Pancreas (tissue), 10 donors: Measurements from ENCODE around the gene CXCL1. TPM values are rescaled to one million over a fixed set of nuclear protein-coding genes. Genes with fewer than 3 reads are reported as not detected.

Experiments used
- ATAC-seq, 4 donors: fragments of 200-7000 bp; cut with Tn5 transposase; one replicate each; pipeline versions ENCODE4 v1.8.0 to v1.9.1; 2020; ENCODE audit warnings: mild to moderate bottlenecking in 4 of 4, moderate library complexity in 4 of 4
- DNase-seq, 6 donors: peaks; one replicate each; pipeline ENCODE4 v3.0.0-alpha.2; 2020
- FAIRE-seq: peaks from 2 replicates; lab custom pipeline; 2012; peaks lifted over from hg19 to GRCh38; lab: Jason Lieb, UNC
- H3K27ac ChIP-seq, 4 donors: fragments of 200-600 bp; sonication (generic); 1 replicate in 3 of 4; 2 replicates in 1 of 4; pipeline versions ENCODE4 v1.5.0 to v1.8.0; 2020
- H3K27me3 ChIP-seq, 4 donors: fragments of 200-600 bp; one replicate each; pipeline ENCODE4 v1.8.0; 2021
- H3K36me3 ChIP-seq, 3 donors: fragments of 200-600 bp; sonication (generic) in 1 of 3; one replicate each; pipeline versions ENCODE4 v1.5.0 to v1.8.0; 2020 to 2021
- H3K4me1 ChIP-seq, 3 donors: fragments of 200-600 bp; one replicate each; pipeline ENCODE4 v1.8.0; 2021
- H3K4me3 ChIP-seq, 4 donors: fragments of 200-600 bp; sonication (generic) in 2 of 4; one replicate each; pipeline versions ENCODE4 v1.5.0 to v1.8.0; 2020 to 2021
- H3K9me3 ChIP-seq, 4 donors: fragments of 200-600 bp; one replicate each; pipeline ENCODE4 v1.8.0; 2021
- WGBS, 2 donors: extraction: QIAGEN DNeasy Blood & Tissue Kit; methylation state at CpG; one replicate each; pipeline ENCODE4 v1.1.7; 2013; 5-methylcytosine and 5-hydroxymethylcytosine counted together
- intact Hi-C, 3 donors: fragments of 100-400 bp; cut with DNase I; formaldehyde crosslinking; loops; one replicate each; pipeline versions ENCODE4 v1.11.1 to v1.14.2; 2022
- polyA plus RNA-seq, 2 donors: library from polyadenylated mRNA; stranded (reverse); fragments of 200-250 nt; gene quantifications; one replicate each; pipeline ENCODE4 v1.2.3, GENCODE V29; 2013
- total RNA-seq, 6 donors: library from RNA; stranded (reverse); fragmentation: NEBNext Ultra II Directional in 4 of 6; extraction: Animal tissue kit (Norgen Biotek cat#: 25700) in 4 of 6; gene quantifications; one replicate each; pipeline versions ENCODE4 v1.2.1 to v1.2.4, GENCODE V29; 2021 to 2023
- TF ChIP-seq, protein P1 (sequence below), 4 donors: fragments of 200-600 bp; sonication (generic) in 3 of 4; IDR thresholded peaks; one replicate each; pipeline versions ENCODE4 v1.5.0 to v1.8.0; 2021; ENCODE audit warnings: antibody characterized with exemption in 4 of 4
- donor health status: healthy with polysubstance abuse.
- donor health status: DM: no; HTN: no; CAD: no; lungs with moderate emphysema.
- donor health status: DM: no; HTN: no; CAD: no.
- donor health status: control.
- donor health status: control.
- donor health status: Bipolar disorder and iron deficiency.
- donor health status: DM: yes; HTN: yes; CAD: no.
- donor health status: DM: no; HTN: no; CAD: no.
- donor health status: DM: no; HTN: no; CAD: no.
- donor health status: DM: yes; HTN: yes; CAD: no.

Gene CXCL1
- total and polyA plus RNA-seq, 8 donors = 2.5 to 35.4 (median 16.8) TPM

DNA sequence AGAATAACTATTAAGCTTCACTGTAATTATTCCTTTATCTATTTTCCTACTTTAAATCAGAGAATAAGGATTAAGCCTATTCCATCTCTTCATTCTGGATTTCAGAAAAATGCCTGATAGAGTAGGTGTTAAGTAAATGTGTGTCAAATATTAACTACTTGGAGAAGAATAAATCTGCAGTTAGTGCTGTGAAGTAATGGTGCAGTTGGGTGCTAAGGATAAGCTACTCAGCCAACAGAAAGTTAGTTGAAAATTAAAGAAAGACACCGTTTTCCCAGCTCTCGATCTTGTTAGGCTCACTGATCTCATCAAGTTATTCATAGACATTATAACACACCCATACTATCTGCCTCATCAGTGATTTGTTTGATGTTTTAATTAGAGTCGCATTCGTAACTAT is 9.0 kb upstream of the CXCL1 start:
- peaks cover 0 to 3% (median 0%) of the 10 kb centered on the region in 4 donors for H3K27me3 ChIP-seq
- peaks cover 0 to 7% (median 0%) of the 10 kb centered on the region in 3 donors for H3K4me1 ChIP-seq
- no peak for FAIRE-seq
- intact Hi-C loops = loop anchor here in 2 of 3 donors (10.0 kb wide), 1 partner anchor 195 kb away; no protein-coding TSS in a partner anchor
- TF ChIP-seq, protein P1, sequence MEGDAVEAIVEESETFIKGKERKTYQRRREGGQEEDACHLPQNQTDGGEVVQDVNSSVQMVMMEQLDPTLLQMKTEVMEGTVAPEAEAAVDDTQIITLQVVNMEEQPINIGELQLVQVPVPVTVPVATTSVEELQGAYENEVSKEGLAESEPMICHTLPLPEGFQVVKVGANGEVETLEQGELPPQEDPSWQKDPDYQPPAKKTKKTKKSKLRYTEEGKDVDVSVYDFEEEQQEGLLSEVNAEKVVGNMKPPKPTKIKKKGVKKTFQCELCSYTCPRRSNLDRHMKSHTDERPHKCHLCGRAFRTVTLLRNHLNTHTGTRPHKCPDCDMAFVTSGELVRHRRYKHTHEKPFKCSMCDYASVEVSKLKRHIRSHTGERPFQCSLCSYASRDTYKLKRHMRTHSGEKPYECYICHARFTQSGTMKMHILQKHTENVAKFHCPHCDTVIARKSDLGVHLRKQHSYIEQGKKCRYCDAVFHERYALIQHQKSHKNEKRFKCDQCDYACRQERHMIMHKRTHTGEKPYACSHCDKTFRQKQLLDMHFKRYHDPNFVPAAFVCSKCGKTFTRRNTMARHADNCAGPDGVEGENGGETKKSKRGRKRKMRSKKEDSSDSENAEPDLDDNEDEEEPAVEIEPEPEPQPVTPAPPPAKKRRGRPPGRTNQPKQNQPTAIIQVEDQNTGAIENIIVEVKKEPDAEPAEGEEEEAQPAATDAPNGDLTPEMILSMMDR (IDR thresholded peaks at IDR 0.05) = no peak
- H3K36me3 ChIP-seq = no peaks in the 10 kb centered on the region
- ATAC-seq = no peak
- H3K27ac ChIP-seq = no peak overlapping the region
- WGBS, 2 donors = 31 to 32% methylated on average over 4 of the region's 4 CpGs
- H3K9me3 ChIP-seq = no peaks in the 10 kb centered on the region
- H3K4me3 ChIP-seq = no peak overlapping the region
- DNase-seq = no peak

DNA sequence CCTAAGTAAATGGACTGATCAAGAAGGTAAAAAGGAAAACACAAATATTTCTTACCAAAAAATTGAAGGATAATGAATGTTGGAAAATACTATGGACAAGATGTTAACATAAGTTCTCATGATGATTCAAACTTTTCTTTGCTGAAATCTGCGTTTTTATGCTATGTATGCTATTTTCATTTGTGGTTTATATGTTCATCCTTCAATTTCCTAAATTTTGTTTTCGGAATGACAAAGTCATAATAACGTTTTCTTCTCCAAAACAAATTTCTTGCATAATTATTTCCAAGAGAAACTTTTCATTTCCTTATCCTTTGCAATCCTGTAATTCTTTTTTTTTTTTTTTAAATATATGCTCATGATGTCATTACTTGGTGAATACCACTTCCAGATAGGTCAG is 8.3 kb upstream of the CXCL1 start:
- intact Hi-C loops = loop anchor here in 2 of 3 donors (10.0 kb wide), 1 partner anchor 196 kb away; no protein-coding TSS in a partner anchor
- Histone ChIP-seq H3K4me3 (no peak overlapping the region), H3K4me1 (peaks cover 0 to 7% (median 0%) of the 10 kb centered on the region in 3 donors), H3K36me3 (no peaks in the 10 kb centered on the region), H3K27me3 (peaks cover 0 to 3% (median 0%) of the 10 kb centered on the region in 4 donors), H3K9me3 (no peaks in the 10 kb centered on the region), H3K27ac (no peak overlapping the region)
- FAIRE-seq = peak; percentile 41
- DNase-seq = no peak
- TF ChIP-seq, protein P1 (IDR thresholded peaks at IDR 0.05) = no peak
- no peak for ATAC-seq
- WGBS, 2 donors = 64 to 72% methylated on average over 3 of the region's 3 CpGs

DNA sequence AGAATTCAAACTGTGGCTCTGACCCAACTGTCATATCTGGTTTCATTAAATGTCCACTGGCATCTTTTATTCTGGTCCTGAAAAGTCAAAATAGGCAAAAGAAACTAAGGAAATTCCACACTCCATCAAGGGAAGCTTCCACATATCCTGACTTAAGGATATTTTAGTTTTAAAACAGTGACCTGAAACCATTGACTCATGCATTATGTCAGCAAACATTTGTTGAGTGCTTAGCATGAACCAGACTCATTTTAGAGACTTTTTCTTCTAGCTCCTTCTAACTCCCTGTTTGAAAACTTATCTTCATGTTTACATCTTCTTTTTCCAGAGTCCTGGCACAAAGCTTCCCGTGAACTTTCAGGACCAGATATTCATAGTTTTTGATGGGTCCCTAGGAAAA is 6.9 kb upstream of the CXCL1 start:
- ATAC-seq (no peak), FAIRE-seq (no peak), DNase-seq (no peak)
- peaks cover 0 to 7% (median 0%) of the 10 kb centered on the region in 3 donors for H3K4me1 ChIP-seq
- H3K9me3 ChIP-seq = no peaks in the 10 kb centered on the region
- intact Hi-C loops = loop anchor here in 2 of 3 donors (10.0 kb wide), 1 partner anchor 198 kb away; no protein-coding TSS in a partner anchor
- H3K4me3 ChIP-seq = no peak overlapping the region
- WGBS, 2 donors = 88 to 91% methylated on average over 1 of the region's 1 CpG
- no peak overlapping the region for H3K27ac ChIP-seq
- H3K27me3 ChIP-seq = peaks cover 0 to 3% (median 0%) of the 10 kb centered on the region in 4 donors
- TF ChIP-seq, protein P1 (IDR thresholded peaks at IDR 0.05) = no peak
- no peaks in the 10 kb centered on the region for H3K36me3 ChIP-seq

DNA sequence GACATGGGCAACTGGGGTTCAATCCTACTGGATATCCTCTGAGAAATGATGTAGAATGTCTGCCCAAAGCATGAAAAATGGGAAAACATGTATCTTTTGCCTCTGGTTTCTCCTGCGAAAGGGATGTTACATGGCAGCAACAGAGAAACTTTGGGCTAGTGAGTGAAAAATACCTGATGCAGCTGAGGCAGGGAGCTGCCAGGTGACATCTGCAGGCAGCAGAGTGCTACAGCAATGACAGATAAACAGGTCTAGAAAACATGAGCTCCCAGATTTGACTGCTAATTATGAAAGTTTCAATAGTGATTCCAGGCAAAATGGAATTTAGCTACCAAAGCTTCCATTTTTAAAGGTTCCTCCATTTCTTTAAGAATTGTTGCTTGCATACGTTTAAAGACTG is 4.8 kb upstream of the CXCL1 start:
- TF ChIP-seq, protein P1 (IDR thresholded peaks at IDR 0.05) = peak in 3 of 4 donors; percentile 39 to 41 (median 40)
- intact Hi-C loops = loop anchor here in 2 of 3 donors (10.0 kb wide), 1 partner anchor 200 kb away; no protein-coding TSS in a partner anchor
- 27 to 35% methylated on average over 2 of the region's 2 CpGs for WGBS, 2 donors
- Histone ChIP-seq H3K36me3 (no peaks in the 10 kb centered on the region), H3K9me3 (no peaks in the 10 kb centered on the region), H3K27me3 (no peaks in the 10 kb centered on the region), H3K4me1 (peaks cover 0 to 7% (median 0%) of the 10 kb centered on the region in 3 donors), H3K4me3 (no peak overlapping the region), H3K27ac (no peak overlapping the region)
- ATAC-seq = peak in 2 of 4 donors; percentile 45 to 65
- FAIRE-seq = no peak
- DNase-seq = peak in 1 of 6 donors; percentile 28

DNA sequence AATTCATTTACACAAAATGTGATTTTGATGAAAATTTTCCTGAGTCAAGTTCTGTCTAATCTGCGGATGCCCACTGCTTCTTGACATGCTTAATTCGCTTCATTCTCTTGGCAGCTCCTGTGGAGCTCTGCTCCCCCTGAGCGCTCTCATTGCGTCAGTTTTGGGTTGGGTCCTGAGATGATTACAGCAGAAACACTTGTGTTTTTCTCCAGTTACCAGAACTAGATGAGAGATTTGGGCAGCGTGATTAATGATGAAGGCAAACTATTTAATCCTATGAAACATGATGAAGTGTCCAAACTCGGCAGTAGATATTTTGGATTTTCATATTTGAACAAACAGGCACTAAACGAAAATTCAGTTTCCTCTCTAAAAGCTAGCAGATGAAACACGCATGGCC is 4.2 kb upstream of the CXCL1 start:
- intact Hi-C loops = loop anchor here in 2 of 3 donors (10.0 kb wide), 1 partner anchor 200 kb away; no protein-coding TSS in a partner anchor
- no peak overlapping the region for H3K27ac ChIP-seq
- TF ChIP-seq, protein P1 (IDR thresholded peaks at IDR 0.05) = no peak
- no peak for ATAC-seq
- H3K27me3 ChIP-seq = no peaks in the 10 kb centered on the region
- H3K36me3 ChIP-seq = no peaks in the 10 kb centered on the region
- no peak for FAIRE-seq
- WGBS, 2 donors = 51 to 53% methylated on average over 8 of the region's 8 CpGs
- DNase-seq = no peak
- H3K9me3 ChIP-seq = no peaks in the 10 kb centered on the region
- no peak overlapping the region for H3K4me3 ChIP-seq
- H3K4me1 ChIP-seq = peaks cover 0 to 1% (median 0%) of the 10 kb centered on the region in 3 donors
